GM12801 (cell line): Measurements from ENCODE around the gene CHEK2.

Source experiments
- TF ChIP-seq, protein P1 (sequence below): IDR thresholded peaks from one replicate; pipeline ENCODE4 v1.5.1; 2011; ENCODE audit warnings: control low read depth; ENCODE audit not compliant: insufficient read length; ENCODE audit errors: extremely low read depth

The CHEK2 gene

GRCh38 chr22:28741785-28742561, at the start of gene CHEK2, which contains the start of gene HSCB:
CHEK2 (minus strand) TSS chr22:28741820; CDS start chr22:28734721, 7,099 bp downstream.
HSCB (plus strand) TSS chr22:28742039; CDS start chr22:28742096, 57 bp downstream.
- TF ChIP-seq, protein P1, sequence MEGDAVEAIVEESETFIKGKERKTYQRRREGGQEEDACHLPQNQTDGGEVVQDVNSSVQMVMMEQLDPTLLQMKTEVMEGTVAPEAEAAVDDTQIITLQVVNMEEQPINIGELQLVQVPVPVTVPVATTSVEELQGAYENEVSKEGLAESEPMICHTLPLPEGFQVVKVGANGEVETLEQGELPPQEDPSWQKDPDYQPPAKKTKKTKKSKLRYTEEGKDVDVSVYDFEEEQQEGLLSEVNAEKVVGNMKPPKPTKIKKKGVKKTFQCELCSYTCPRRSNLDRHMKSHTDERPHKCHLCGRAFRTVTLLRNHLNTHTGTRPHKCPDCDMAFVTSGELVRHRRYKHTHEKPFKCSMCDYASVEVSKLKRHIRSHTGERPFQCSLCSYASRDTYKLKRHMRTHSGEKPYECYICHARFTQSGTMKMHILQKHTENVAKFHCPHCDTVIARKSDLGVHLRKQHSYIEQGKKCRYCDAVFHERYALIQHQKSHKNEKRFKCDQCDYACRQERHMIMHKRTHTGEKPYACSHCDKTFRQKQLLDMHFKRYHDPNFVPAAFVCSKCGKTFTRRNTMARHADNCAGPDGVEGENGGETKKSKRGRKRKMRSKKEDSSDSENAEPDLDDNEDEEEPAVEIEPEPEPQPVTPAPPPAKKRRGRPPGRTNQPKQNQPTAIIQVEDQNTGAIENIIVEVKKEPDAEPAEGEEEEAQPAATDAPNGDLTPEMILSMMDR: no peak

DNA sequence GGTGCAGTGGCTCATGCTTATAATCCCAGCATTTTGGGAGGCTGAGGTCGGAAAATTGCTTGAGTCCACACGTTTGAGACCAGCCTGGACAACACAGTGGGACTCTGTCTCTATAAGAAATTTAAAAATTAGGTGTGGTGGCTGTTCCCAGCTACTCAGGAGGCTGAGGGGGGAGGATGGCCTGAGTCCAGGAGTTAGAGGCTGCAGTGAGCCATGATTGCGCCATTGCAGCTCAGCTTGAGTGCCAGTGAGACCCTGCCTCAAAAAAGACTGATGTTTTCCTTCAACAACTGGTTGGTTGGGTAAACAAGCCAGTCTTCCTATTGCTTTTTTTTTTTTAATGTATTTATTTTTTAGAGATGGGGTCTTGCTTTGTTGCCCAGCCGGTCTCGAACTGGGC, 49.5 kb upstream of the CHEK2 start:
- TF ChIP-seq, protein P1: no peak

GRCh38 chr22:28788601-28789000, 47.0 kb upstream of the CHEK2 start:
- TF ChIP-seq, protein P1: no peak

GRCh38 chr22:28783786-28784671, 42.4 kb upstream of the CHEK2 start:
- TF ChIP-seq, protein P1: no peak

DNA sequence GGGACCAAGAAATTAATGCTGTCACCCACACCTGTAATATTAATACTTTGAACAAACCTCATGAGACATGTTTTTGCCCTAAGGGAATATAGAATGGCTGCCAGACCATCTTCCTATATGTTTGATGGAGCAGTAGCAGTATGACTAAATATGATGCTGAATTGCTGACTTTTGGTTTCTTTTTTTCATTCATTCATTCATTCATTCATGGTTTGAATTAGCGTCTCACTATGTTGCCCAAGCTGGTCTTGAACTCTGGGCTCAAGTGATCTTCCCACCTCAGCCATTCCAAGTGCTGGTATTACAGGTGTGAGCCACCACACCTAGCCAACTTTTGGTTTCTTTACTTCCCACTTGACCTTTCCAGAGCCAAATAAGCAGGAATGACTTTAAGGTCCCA, 38.7 kb upstream of the CHEK2 start:
- TF ChIP-seq, protein P1: no peak

- TF ChIP-seq, protein P1: no peak
Observed at GRCh38 chr22:28779833-28780232, 38.2 kb upstream of the CHEK2 start.

DNA sequence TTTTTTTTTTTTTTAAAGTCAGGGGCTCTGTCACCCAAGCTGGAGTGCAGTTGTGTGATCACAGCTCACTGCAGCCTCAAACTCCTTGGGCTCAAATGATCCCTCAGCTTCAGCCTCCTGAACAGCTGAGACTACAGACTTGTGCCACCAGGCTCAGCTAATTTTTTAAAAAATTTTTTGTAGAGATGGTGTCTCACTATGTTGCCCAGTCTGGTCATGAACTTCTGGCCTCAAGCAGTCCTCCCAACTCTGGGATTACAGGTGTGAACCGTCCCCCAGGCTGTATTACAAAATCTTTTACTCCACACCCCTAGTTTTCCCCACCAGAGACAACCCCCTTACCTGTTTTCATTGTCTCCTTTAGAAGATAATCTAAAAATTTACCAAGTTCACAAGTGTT, 32.8 kb upstream of the CHEK2 start:
- TF ChIP-seq, protein P1: no peak
